ENCODE results near the gene SH3BGRL3. TPM values are rescaled to one million over a fixed set of nuclear protein-coding genes. Genes with fewer than 3 reads are reported as not detected.

SH3BGRL3 gene
- polyA plus RNA-seq, 3 donors: 478 to 1,744 (median 1,706) TPM

GRCh38 chr1:26278303-26278702 lies 1.6 kb upstream of the SH3BGRL3 start:
- H3K9me3 ChIP-seq (replicated peaks in 1 of 2; ENCODE audit: control insufficient read depth in 1 of 2, insufficient read depth in 1 of 2, low read length in 2 of 2): no peaks in the 10 kb centered on the region
- H3K9ac ChIP-seq (ENCODE audit: insufficient read depth, low read length, poor library complexity, severe bottlenecking): peak overlapping the region; percentile 96
- peak overlapping the region in 1 of 3 experiments; percentile 93 for H3K4me3 ChIP-seq (replicated peaks in 1 of 3; ENCODE audit: low read depth in 2 of 3, low read length in 3 of 3)
- TF ChIP-seq, protein P1, sequence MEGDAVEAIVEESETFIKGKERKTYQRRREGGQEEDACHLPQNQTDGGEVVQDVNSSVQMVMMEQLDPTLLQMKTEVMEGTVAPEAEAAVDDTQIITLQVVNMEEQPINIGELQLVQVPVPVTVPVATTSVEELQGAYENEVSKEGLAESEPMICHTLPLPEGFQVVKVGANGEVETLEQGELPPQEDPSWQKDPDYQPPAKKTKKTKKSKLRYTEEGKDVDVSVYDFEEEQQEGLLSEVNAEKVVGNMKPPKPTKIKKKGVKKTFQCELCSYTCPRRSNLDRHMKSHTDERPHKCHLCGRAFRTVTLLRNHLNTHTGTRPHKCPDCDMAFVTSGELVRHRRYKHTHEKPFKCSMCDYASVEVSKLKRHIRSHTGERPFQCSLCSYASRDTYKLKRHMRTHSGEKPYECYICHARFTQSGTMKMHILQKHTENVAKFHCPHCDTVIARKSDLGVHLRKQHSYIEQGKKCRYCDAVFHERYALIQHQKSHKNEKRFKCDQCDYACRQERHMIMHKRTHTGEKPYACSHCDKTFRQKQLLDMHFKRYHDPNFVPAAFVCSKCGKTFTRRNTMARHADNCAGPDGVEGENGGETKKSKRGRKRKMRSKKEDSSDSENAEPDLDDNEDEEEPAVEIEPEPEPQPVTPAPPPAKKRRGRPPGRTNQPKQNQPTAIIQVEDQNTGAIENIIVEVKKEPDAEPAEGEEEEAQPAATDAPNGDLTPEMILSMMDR (IDR thresholded peaks at IDR 0.05): no peak
- Mint-ChIP-seq H3K4me3 (peak overlapping the region; percentile 39 to 46), H3K27ac (peak overlapping the region; percentile 96 to 100 (median 99)), H3K27me3 (ENCODE audit: low read depth in 3 of 3) (peaks cover 0 to 7% (median 2%) of the 10 kb centered on the region in 3 donors), H3K4me1 (peaks cover 83% of the 10 kb centered on the region), H3K9me3 (no peaks in the 10 kb centered on the region), H3K36me3 (peaks cover 46 to 62% of the 10 kb centered on the region in 2 donors)
- DNase-seq: peak in 1 of 3 donors; percentile 29
- peaks cover 87 to 89% of the 10 kb centered on the region in 2 donors for H3K4me1 ChIP-seq (ENCODE audit: control insufficient read depth in 1 of 2, insufficient read depth in 2 of 2, low read length in 2 of 2)
- no peak overlapping the region for H2AFZ ChIP-seq (ENCODE audit: insufficient read depth, low read depth, low read length, poor library complexity, severe bottlenecking)
- peaks cover 63% of the 10 kb centered on the region for H3K79me2 ChIP-seq (ENCODE audit: insufficient read depth, low read length)
- 19% methylated on average over 2 of the region's 4 CpGs for WGBS (ENCODE audit: insufficient coverage)
- peaks cover 28 to 39% of the 10 kb centered on the region in 2 donors for H3K36me3 ChIP-seq (replicated peaks in 1 of 2; ENCODE audit: control insufficient read depth in 1 of 2, insufficient read depth in 2 of 2, low read length in 2 of 2)
- peak overlapping the region; percentile 99 to 100 for H3K27ac ChIP-seq (ENCODE audit: low read depth in 1 of 2, low read length in 2 of 2)
- H3K27me3 ChIP-seq (ENCODE audit: control insufficient read depth in 2 of 2, insufficient read depth in 2 of 2, low read length in 2 of 2): no peaks in the 10 kb centered on the region
- peaks cover 33% of the 10 kb centered on the region for H4K20me1 ChIP-seq (ENCODE audit: insufficient read depth, low read length)
- H3K4me2 ChIP-seq (replicated peaks; ENCODE audit: extremely low read depth, low read length, poor library complexity, severe bottlenecking): peak overlapping the region; percentile 92
- intact Hi-C loops (cut with micrococcal nuclease): loop anchor here in 1 of 2 donors (2.0 kb wide), 1 partner anchor 28 kb away; the partner anchor contains the start of gene UBXN11

DNA sequence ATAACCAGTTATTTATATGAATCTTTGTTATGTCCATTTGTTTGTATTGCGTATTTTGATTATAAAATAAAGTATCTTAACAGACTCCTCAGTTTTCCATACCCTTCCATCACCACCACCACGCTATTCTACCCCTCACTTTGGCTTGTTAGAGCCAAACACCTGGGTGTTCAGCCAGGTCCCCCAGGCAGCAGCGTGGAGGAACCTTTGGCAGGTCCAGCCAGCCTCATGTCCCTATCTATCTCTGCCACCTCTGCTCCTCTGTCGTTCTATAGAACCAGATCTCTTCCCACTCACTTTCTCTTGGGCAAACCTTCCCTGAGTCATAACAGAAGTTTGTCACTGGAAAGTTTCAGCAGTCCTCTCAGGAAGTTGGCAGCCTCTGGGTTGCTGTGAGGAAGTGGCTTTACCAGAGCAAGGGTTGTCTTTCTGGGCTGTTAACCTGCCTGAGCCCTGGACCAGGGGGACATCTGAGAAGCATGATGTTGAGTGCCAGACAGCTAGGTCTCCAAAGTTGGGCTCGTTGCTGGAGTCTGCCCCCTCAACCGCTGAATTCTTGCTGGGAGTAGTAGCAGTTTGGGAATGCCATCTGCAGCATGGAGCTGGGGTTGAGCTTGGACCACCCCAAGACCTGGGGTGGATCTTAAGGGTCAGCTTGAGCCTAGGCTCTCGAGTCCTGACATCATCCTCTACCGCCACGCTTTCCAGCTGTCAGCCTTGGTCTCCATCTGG lies 996 bp upstream of the SH3BGRL3 start:
- Histone ChIP-seq H3K79me2 (ENCODE audit: insufficient read depth, low read length) (peaks cover 69% of the 10 kb centered on the region), H3K4me1 (ENCODE audit: control insufficient read depth in 1 of 2, insufficient read depth in 2 of 2, low read length in 2 of 2) (peaks cover 93 to 94% of the 10 kb centered on the region in 2 donors), H3K36me3 (replicated peaks in 1 of 2; ENCODE audit: control insufficient read depth in 1 of 2, insufficient read depth in 2 of 2, low read length in 2 of 2) (peaks cover 33 to 42% of the 10 kb centered on the region in 2 donors), H3K9ac (ENCODE audit: insufficient read depth, low read length, poor library complexity, severe bottlenecking) (peak overlapping the region; percentile 96), H4K20me1 (ENCODE audit: insufficient read depth, low read length) (peaks cover 35% of the 10 kb centered on the region), H3K27me3 (ENCODE audit: control insufficient read depth in 2 of 2, insufficient read depth in 2 of 2, low read length in 2 of 2) (no peaks in the 10 kb centered on the region), H3K27ac (ENCODE audit: low read depth in 1 of 2, low read length in 2 of 2) (peak overlapping the region; percentile 99 to 100), H3K4me3 (replicated peaks in 1 of 3; ENCODE audit: low read depth in 2 of 3, low read length in 3 of 3) (peak overlapping the region; percentile 74 to 93 (median 83)), H3K4me2 (replicated peaks; ENCODE audit: extremely low read depth, low read length, poor library complexity, severe bottlenecking) (peak overlapping the region; percentile 92), H3K9me3 (replicated peaks in 1 of 2; ENCODE audit: control insufficient read depth in 1 of 2, insufficient read depth in 1 of 2, low read length in 2 of 2) (no peaks in the 10 kb centered on the region), H2AFZ (ENCODE audit: insufficient read depth, low read depth, low read length, poor library complexity, severe bottlenecking) (no peak overlapping the region)
- Mint-ChIP-seq H3K9me3 (no peaks in the 10 kb centered on the region), H3K27ac (peak overlapping the region; percentile 96 to 100 (median 99)), H3K4me3 (peak overlapping the region; percentile 91 to 92), H3K4me1 (peaks cover 88% of the 10 kb centered on the region), H3K36me3 (peaks cover 50 to 66% of the 10 kb centered on the region in 2 donors), H3K27me3 (ENCODE audit: low read depth in 3 of 3) (peaks cover 0 to 7% (median 2%) of the 10 kb centered on the region in 3 donors)
- WGBS (ENCODE audit: insufficient coverage): 25% methylated on average over 5 of the region's 9 CpGs
- intact Hi-C loops (cut with micrococcal nuclease): loop anchor here in 1 of 2 donors (2.0 kb wide), 1 partner anchor 28 kb away; the partner anchor contains the start of gene UBXN11
- DNase-seq: peak; percentile 89 to 97 (median 97)
- TF ChIP-seq, protein P1 (IDR thresholded peaks at IDR 0.05): no peak
